Measurements from ENCODE around the gene CCDC186.

GRCh38 chr10:114179747-114180146 is 5.7 kb upstream of the CCDC186 start:
- TF ChIP-seq EZH2 (IDR thresholded peaks at IDR 0.05; ENCODE audit: low read depth): no peak
- TF ChIP-seq, protein P1, sequence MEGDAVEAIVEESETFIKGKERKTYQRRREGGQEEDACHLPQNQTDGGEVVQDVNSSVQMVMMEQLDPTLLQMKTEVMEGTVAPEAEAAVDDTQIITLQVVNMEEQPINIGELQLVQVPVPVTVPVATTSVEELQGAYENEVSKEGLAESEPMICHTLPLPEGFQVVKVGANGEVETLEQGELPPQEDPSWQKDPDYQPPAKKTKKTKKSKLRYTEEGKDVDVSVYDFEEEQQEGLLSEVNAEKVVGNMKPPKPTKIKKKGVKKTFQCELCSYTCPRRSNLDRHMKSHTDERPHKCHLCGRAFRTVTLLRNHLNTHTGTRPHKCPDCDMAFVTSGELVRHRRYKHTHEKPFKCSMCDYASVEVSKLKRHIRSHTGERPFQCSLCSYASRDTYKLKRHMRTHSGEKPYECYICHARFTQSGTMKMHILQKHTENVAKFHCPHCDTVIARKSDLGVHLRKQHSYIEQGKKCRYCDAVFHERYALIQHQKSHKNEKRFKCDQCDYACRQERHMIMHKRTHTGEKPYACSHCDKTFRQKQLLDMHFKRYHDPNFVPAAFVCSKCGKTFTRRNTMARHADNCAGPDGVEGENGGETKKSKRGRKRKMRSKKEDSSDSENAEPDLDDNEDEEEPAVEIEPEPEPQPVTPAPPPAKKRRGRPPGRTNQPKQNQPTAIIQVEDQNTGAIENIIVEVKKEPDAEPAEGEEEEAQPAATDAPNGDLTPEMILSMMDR (conservative IDR thresholded peaks at IDR 0.05): no peak

All from PC-9 (cell line).